Karpas-422 (cell line): ENCODE results near the gene PDRG1. TPM values are rescaled to one million over a fixed set of nuclear protein-coding genes. Genes with fewer than 3 reads are reported as not detected.
"Not testable (repeated sequence)": the region's sequence is repeated elsewhere in the genome, so short reads cannot be mapped to it uniquely, and the experiment has no call there.

Experiments used
- DNase-seq: peaks from one replicate; pipeline ENCODE4 v3.0.0-alpha.2; 2015
- H2AFZ ChIP-seq: fragments of 200-600 bp; sonication (generic); 2 replicates; pipeline ENCODE4 v1.6.1; 2014; ENCODE audit warnings: antibody characterized with exemption, low read length, mixed read lengths
- H3K27ac ChIP-seq: fragments of 200-600 bp; sonication (generic); 2 replicates; pipeline ENCODE4 v1.5.1; 2014; ENCODE audit warnings: mild to moderate bottlenecking, low read length, moderate library complexity
- H3K27me3 ChIP-seq: fragments of 200-600 bp; sonication (generic); 2 replicates; pipeline ENCODE4 v1.6.1; 2014; ENCODE audit warnings: low read length, mixed read lengths
- H3K36me3 ChIP-seq: fragments of 200-600 bp; sonication (generic); 2 replicates; pipeline ENCODE4 v1.6.1; 2014; ENCODE audit warnings: low read length, mixed read lengths; ENCODE audit not compliant: insufficient read depth
- H3K4me1 ChIP-seq: fragments of 200-600 bp; sonication (generic); 2 replicates; pipeline ENCODE4 v1.6.1; 2014; ENCODE audit warnings: mild to moderate bottlenecking, low read length, mixed read lengths
- H3K4me2 ChIP-seq: fragments of 200-600 bp; sonication (generic); 2 replicates; pipeline ENCODE4 v1.6.1; 2014; ENCODE audit warnings: low read length, low read depth, mild to moderate bottlenecking; ENCODE audit not compliant: poor library complexity, severe bottlenecking
- H3K4me3 ChIP-seq: fragments of 200-600 bp; sonication (generic); 2 replicates; pipeline ENCODE4 v1.5.1; 2014; ENCODE audit warnings: mild to moderate bottlenecking, antibody characterized with exemption, low read length, mixed read lengths
- H3K79me2 ChIP-seq: fragments of 200-600 bp; sonication (generic); 2 replicates; pipeline ENCODE4 v1.6.1; 2014; ENCODE audit warnings: mild to moderate bottlenecking, low read length, mixed read lengths
- H3K9ac ChIP-seq: fragments of 200-600 bp; sonication (generic); 2 replicates; pipeline ENCODE4 v1.6.0; 2014; ENCODE audit warnings: low read length
- H3K9me2 ChIP-seq: fragments of 200-600 bp; sonication (generic), shearing (Covaris generic); replicated peaks from 2 replicates; pipeline ENCODE4 v1.6.0; 2014; ENCODE audit warnings: mild to moderate bottlenecking, low read length, moderate library complexity; ENCODE audit not compliant: insufficient read depth
- H3K9me3 ChIP-seq: fragments of 300-700, 200-600 bp; sonication (generic); 2 replicates; pipeline ENCODE4 v1.6.1; 2014; ENCODE audit warnings: low read length, mixed read lengths
- H4K20me1 ChIP-seq: fragments of 200-600 bp; sonication (generic); 2 replicates; pipeline ENCODE4 v1.6.1; 2014; ENCODE audit warnings: mild to moderate bottlenecking, antibody characterized with exemption, low read length, low read depth; ENCODE audit not compliant: insufficient read depth
- total RNA-seq: library from RNA; depleted of rRNA; stranded (reverse); fragments of >200 nt; shearing (Covaris generic); gene quantifications from 2 replicates; pipeline ENCODE4 v1.2.3, GENCODE V29; 2014; ENCODE audit warnings: low replicate concordance

PDRG1 gene
- total RNA-seq, 1 experiment from 2014 or later = 5.7 TPM

GRCh38 chr20:31930779-31931178 is 21.1 kb downstream of the PDRG1 start:
- no peaks in the 10 kb centered on the region for H3K79me2 ChIP-seq
- no peaks in the 10 kb centered on the region for H3K9me3 ChIP-seq

GRCh38 chr20:31929631-31930030 is 22.2 kb downstream of the PDRG1 start:
- not testable (repeated sequence) for H3K27ac ChIP-seq, H3K9me2 ChIP-seq, H3K9ac ChIP-seq, H2AFZ ChIP-seq, H3K27me3 ChIP-seq, H3K36me3 ChIP-seq, H3K9me3 ChIP-seq, H3K4me3 ChIP-seq, H3K4me2 ChIP-seq, H3K4me1 ChIP-seq, H3K79me2 ChIP-seq, H4K20me1 ChIP-seq, DNase-seq

More at GRCh38 chr20:31930779-31931178, 21.1 kb downstream of the PDRG1 start:
- Histone ChIP-seq H4K20me1 (no peaks in the 10 kb centered on the region), H3K4me1 (no peaks in the 10 kb centered on the region), H3K9me2 (no peaks in the 10 kb centered on the region), H3K27me3 (no peaks in the 10 kb centered on the region), H2AFZ (no peak overlapping the region), H3K27ac (no peak overlapping the region), H3K36me3 (no peaks in the 10 kb centered on the region), H3K9ac (no peak overlapping the region), H3K4me2 (no peak overlapping the region), H3K4me3 (no peak overlapping the region)
- DNase-seq = no peak

GRCh38 chr20:31927627-31928159 is 24.2 kb downstream of the PDRG1 start:
- Histone ChIP-seq H3K4me2 (no peak overlapping the region), H3K27ac (no peak overlapping the region), H2AFZ (no peak overlapping the region), H3K36me3 (no peaks in the 10 kb centered on the region), H3K27me3 (no peaks in the 10 kb centered on the region), H3K4me3 (no peak overlapping the region), H3K9me3 (no peaks in the 10 kb centered on the region), H3K79me2 (no peaks in the 10 kb centered on the region), H3K9ac (no peak overlapping the region), H3K4me1 (no peaks in the 10 kb centered on the region), H3K9me2 (no peaks in the 10 kb centered on the region), H4K20me1 (no peaks in the 10 kb centered on the region)
- DNase-seq = no peak

GRCh38 chr20:31926493-31926892 is 25.4 kb downstream of the PDRG1 start:
- Histone ChIP-seq H3K4me1 (no peaks in the 10 kb centered on the region), H3K9ac (no peak overlapping the region), H3K9me2 (no peaks in the 10 kb centered on the region), H3K27me3 (no peaks in the 10 kb centered on the region), H3K4me3 (no peak overlapping the region), H4K20me1 (no peaks in the 10 kb centered on the region), H3K9me3 (no peaks in the 10 kb centered on the region), H3K79me2 (no peaks in the 10 kb centered on the region), H3K36me3 (no peaks in the 10 kb centered on the region), H3K27ac (no peak overlapping the region), H2AFZ (no peak overlapping the region), H3K4me2 (no peak overlapping the region)
- DNase-seq = no peak

GRCh38 chr20:31925631-31926030 is 26.2 kb downstream of the PDRG1 start:
- H3K4me2 ChIP-seq = no peak overlapping the region
- no peaks in the 10 kb centered on the region for H3K79me2 ChIP-seq
- H4K20me1 ChIP-seq = no peaks in the 10 kb centered on the region
- H3K27me3 ChIP-seq = no peaks in the 10 kb centered on the region
- H2AFZ ChIP-seq = no peak overlapping the region
- no peak overlapping the region for H3K9ac ChIP-seq
- no peak overlapping the region for H3K27ac ChIP-seq
- no peak overlapping the region for H3K4me3 ChIP-seq
- no peaks in the 10 kb centered on the region for H3K36me3 ChIP-seq
- H3K9me2 ChIP-seq = no peaks in the 10 kb centered on the region
- H3K9me3 ChIP-seq = no peaks in the 10 kb centered on the region
- H3K4me1 ChIP-seq = no peaks in the 10 kb centered on the region
- no peak for DNase-seq

- no peaks in the 10 kb centered on the region for H3K27me3 ChIP-seq
- no peaks in the 10 kb centered on the region for H3K9me2 ChIP-seq
- no peak overlapping the region for H2AFZ ChIP-seq
- H3K4me2 ChIP-seq = no peak overlapping the region
- no peaks in the 10 kb centered on the region for H4K20me1 ChIP-seq
- no peak overlapping the region for H3K27ac ChIP-seq
- H3K9me3 ChIP-seq = no peaks in the 10 kb centered on the region
- no peak overlapping the region for H3K9ac ChIP-seq
- no peak overlapping the region for H3K4me3 ChIP-seq
- no peaks in the 10 kb centered on the region for H3K79me2 ChIP-seq
- no peaks in the 10 kb centered on the region for H3K36me3 ChIP-seq
- peaks cover 4% of the 10 kb centered on the region for H3K4me1 ChIP-seq
- DNase-seq = no peak
These were observed 27.3 kb downstream of the PDRG1 start for GRCh38 chr20:31924561-31924960.

- Histone ChIP-seq H3K4me2 (no peak overlapping the region), H4K20me1 (no peaks in the 10 kb centered on the region), H3K79me2 (no peaks in the 10 kb centered on the region), H3K4me1 (peaks cover 7% of the 10 kb centered on the region), H2AFZ (no peak overlapping the region), H3K36me3 (no peaks in the 10 kb centered on the region), H3K4me3 (no peak overlapping the region), H3K9me3 (no peaks in the 10 kb centered on the region), H3K27me3 (no peaks in the 10 kb centered on the region), H3K9me2 (no peaks in the 10 kb centered on the region), H3K9ac (no peak overlapping the region), H3K27ac (no peak overlapping the region)
- no peak for DNase-seq
These were observed 28.2 kb downstream of the PDRG1 start for GRCh38 chr20:31923388-31924331.

- DNase-seq = no peak
- Histone ChIP-seq H3K4me1 (peaks cover 7% of the 10 kb centered on the region), H4K20me1 (no peaks in the 10 kb centered on the region), H3K27me3 (no peaks in the 10 kb centered on the region), H3K4me3 (no peak overlapping the region), H3K9me3 (no peaks in the 10 kb centered on the region), H2AFZ (no peak overlapping the region), H3K9me2 (no peaks in the 10 kb centered on the region), H3K79me2 (no peaks in the 10 kb centered on the region), H3K27ac (no peak overlapping the region), H3K36me3 (no peaks in the 10 kb centered on the region), H3K4me2 (no peak overlapping the region), H3K9ac (no peak overlapping the region)
These were observed 29.3 kb downstream of the PDRG1 start for GRCh38 chr20:31922588-31922987.
